K562 (cell line): Measurements from ENCODE around the gene KXD1. TPM values are rescaled to one million over a fixed set of nuclear protein-coding genes. Genes with fewer than 3 reads are reported as not detected.

ENCODE experiments used
- BCLAF1 ChIP-seq, 2 experiments: fragments of 450-650 bp in 1 of 2; IDR thresholded peaks; 2 replicates each; pipeline ENCODE4 v1.6.1; 2011 to 2017; ENCODE audit warnings: low read depth in 2 of 2, antibody characterized with exemption in 1 of 2, borderline replicate concordance in 1 of 2, low read length in 1 of 2, mild to moderate bottlenecking in 1 of 2, mixed read lengths in 1 of 2; ENCODE audit not compliant: control insufficient read depth in 1 of 2
- BHLHE40 ChIP-seq: IDR thresholded peaks from 2 replicates; pipeline ENCODE4 v1.6.1; 2011; ENCODE audit warnings: low read length, improper control_type of control experiment
- EHMT2 ChIP-seq: fragments of 450-650 bp; IDR thresholded peaks from 2 replicates; pipeline ENCODE4 v1.6.1; 2018; ENCODE audit warnings: antibody characterized with exemption
- ELF2 ChIP-seq: fragments of 250-450 bp; sonication (Bioruptor Pico); IDR thresholded peaks from 2 replicates; pipeline ENCODE4 v1.5.0; 2021; ENCODE audit warnings: mild to moderate bottlenecking
- ETV1 ChIP-seq: fragments of 450-650 bp; conservative IDR thresholded peaks from 2 replicates; pipeline ENCODE4 v1.6.1; 2016; ENCODE audit warnings: missing genetic modification characterization, control low read depth, low read depth, missing compliant biosample characterization
- HINFP ChIP-seq: fragments of 450-650 bp; conservative IDR thresholded peaks from 2 replicates; pipeline ENCODE4 v1.6.1; 2016; ENCODE audit warnings: missing genetic modification characterization, low read depth, mild to moderate bottlenecking, control low read depth, missing compliant biosample characterization
- ID3 ChIP-seq, 2 experiments: fragments of 250-450 bp in 1 of 2; fragments of 450-650 bp in 1 of 2; sonication (Bioruptor Pico) in 1 of 2; IDR thresholded peaks; 2 replicates each; pipeline versions ENCODE4 v1.6.1 to v1.8.0; 2016 to 2021; ENCODE audit warnings: mild to moderate bottlenecking in 2 of 2, moderate library complexity in 2 of 2, missing compliant biosample characterization in 1 of 2, missing genetic modification characterization in 1 of 2
- MECOM ChIP-seq: fragments of 250-450 bp; sonication (Bioruptor Pico); IDR thresholded peaks from 2 replicates; pipeline ENCODE4 v1.8.0; 2022; ENCODE audit warnings: inconsistent platforms
- MTA1 ChIP-seq: fragments of 450-650 bp; IDR thresholded peaks from 2 replicates; pipeline ENCODE4 v1.6.1; 2017; ENCODE audit warnings: borderline replicate concordance
- NCOA1 ChIP-seq: fragments of 450-650 bp; IDR thresholded peaks from 2 replicates; pipeline ENCODE4 v1.6.1; 2016; ENCODE audit warnings: low read depth
- NFE2L1 ChIP-seq: fragments of 450-650 bp; IDR thresholded peaks from 2 replicates; pipeline ENCODE4 v1.6.1; 2016; ENCODE audit warnings: missing genetic modification characterization, low read depth, mild to moderate bottlenecking, missing compliant biosample characterization, moderate library complexity, borderline replicate concordance
- NONO ChIP-seq, 2 experiments: fragments of 200-400 bp in 1 of 2; fragments of 450-650 bp in 1 of 2; formaldehyde crosslinking in 1 of 2; IDR thresholded peaks; 2 replicates each; pipeline ENCODE4 v1.6.1; 2017; ENCODE audit warnings: low read depth in 2 of 2, mild to moderate bottlenecking in 2 of 2, moderate library complexity in 2 of 2, low read length in 1 of 2
- POLR2G ChIP-seq: fragments of 200-400 bp; formaldehyde crosslinking; IDR thresholded peaks from 2 replicates; pipeline ENCODE4 v1.6.1; 2017; ENCODE audit warnings: low read depth, mild to moderate bottlenecking, antibody characterized with exemption, low read length, moderate library complexity
- RNF2 ChIP-seq: sonication (generic); IDR thresholded peaks from 2 replicates; pipeline ENCODE4 v1.6.1; 2016
- TARDBP ChIP-seq: fragments of 450-650 bp; IDR thresholded peaks from 2 replicates; pipeline ENCODE4 v1.6.1; 2016
- THRA ChIP-seq: fragments of 450-650 bp; IDR thresholded peaks from 2 replicates; pipeline ENCODE4 v1.6.1; 2017; ENCODE audit warnings: mild to moderate bottlenecking, moderate library complexity
- ZBED1 ChIP-seq: IDR thresholded peaks from 2 replicates; pipeline ENCODE4 v1.6.1; 2014
- ZNF41 ChIP-seq: fragments of 250-450 bp; sonication (Bioruptor Pico); conservative IDR thresholded peaks from 2 replicates; pipeline ENCODE4 v1.4.0; 2020; ENCODE audit warnings: mild to moderate bottlenecking
- ZNF740 ChIP-seq, 3 experiments: fragments of 200-800 bp in 1 of 3; sonication (Bioruptor generic) in 1 of 3; sonication (generic) in 1 of 3; formaldehyde crosslinking in 1 of 3; IDR thresholded peaks; 2 replicates each; pipeline versions ENCODE4 v1.6.1 to v1.8.0; 2016 to 2022; ENCODE audit warnings: mild to moderate bottlenecking in 2 of 3, missing compliant biosample characterization in 2 of 3, missing genetic modification characterization in 2 of 3, missing genetic modification reagents in 1 of 3
- polyA plus RNA-seq, 8 experiments: library from polyadenylated mRNA; depleted of rRNA in 4 of 8; stranded (reverse) in 5 of 8; unstranded in 3 of 8; fragments of >200 nt; fragmentation: Nextera tagmentation in 2 of 8; fragmentation: Illumina TruSeq in 1 of 8; extraction: Ambion mirVana in 2 of 8; extraction: Trizol in 1 of 8; gene quantifications; 2 replicates each; pipeline versions ENCODE4 v1.2.1 to v1.2.3, GENCODE V29; 2011 to 2014; ENCODE audit warnings: inconsistent platforms in 1 of 8, missing spikeins in 1 of 8
- total RNA-seq, 7 experiments: library from RNA; depleted of rRNA in 6 of 7; stranded (reverse); fragments of >200 nt in 6 of 7; fragmentation: Illumina TruSeq in 2 of 7; extraction: Trizol in 2 of 7; gene quantifications; 2 replicates each; pipeline versions ENCODE4 v1.2.1 to v1.2.3, GENCODE V29; 2011 to 2021; ENCODE audit warnings: low replicate concordance in 1 of 7

Gene KXD1
- total and polyA plus RNA-seq, 9 of the 15 experiments (the other 6 are each of a cell fraction or from before 2014, with no cell fraction given) = 21.9 to 210 (median 118) TPM

GRCh38 chr19:18543814-18544475 is 13.7 kb upstream of the KXD1 start (continued):
- no peak for TF ChIP-seq THRA
- peak; percentile 79; the same call in 1 of the 2 replicates for TF ChIP-seq ZNF740 (CRISPR knock-in tag; IDR thresholded peaks at IDR 0.05)
- peak in 1 of 2 experiments; percentile 40; a peak in 1 of 4 replicates for TF ChIP-seq ZNF740 (tag; IDR thresholded peaks at IDR 0.05)
- peak; percentile 4; the same call in 1 of the 2 replicates for TF ChIP-seq POLR2G
- TF ChIP-seq ID3 (CRISPR knock-in tag; IDR thresholded peaks at IDR 0.05) = no peak
- TF ChIP-seq ID3 (tag; IDR thresholded peaks at IDR 0.05) = peak; percentile 76; the same call in 1 of the 2 replicates
- peak; percentile 86 for TF ChIP-seq MTA1
- TF ChIP-seq ELF2 (CRISPR knock-in tag) = peak; percentile 67; the same call in 1 of the 2 replicates
- TF ChIP-seq ZNF41 = no peak
- no peak for TF ChIP-seq HINFP
- TF ChIP-seq EHMT2 = peak; percentile 60; the same call in 1 of the 2 replicates
- TF ChIP-seq RNF2 = peak; percentile 88
- peak; percentile 98 for TF ChIP-seq MECOM
- TF ChIP-seq BHLHE40 = peak; percentile 90
- peak; percentile 82; the same call in 1 of the 2 replicates for TF ChIP-seq ZBED1
- TF ChIP-seq NCOA1 = peak; percentile 87
- TF ChIP-seq ETV1 (tag) = peak; percentile 62
- TF ChIP-seq NFE2L1 (tag) = no peak
- peak in 1 of 2 experiments; percentile 65; a peak in 1 of 4 replicates for TF ChIP-seq NONO (IDR thresholded peaks at IDR 0.05; ENCODE audit: low read depth in 2 of 2, low read length in 1 of 2)
- peak; percentile 88 for TF ChIP-seq TARDBP
- TF ChIP-seq BCLAF1 (IDR thresholded peaks at IDR 0.05; ENCODE audit: borderline replicate concordance in 1 of 2, control insufficient read depth in 1 of 2, low read depth in 2 of 2, low read length in 1 of 2) = peak in 1 of 2 experiments; percentile 91; a peak in 2 of 4 replicates
